GM21390 (cell line): ENCODE data around the gene HAUS2.

Experiments
- ATAC-seq: cut with Tn5 transposase; IDR thresholded peaks from one replicate; pipeline ENCODE4 v1.9.1; 2021; ENCODE audit not compliant: unreplicated experiment

HAUS2 gene

DNA sequence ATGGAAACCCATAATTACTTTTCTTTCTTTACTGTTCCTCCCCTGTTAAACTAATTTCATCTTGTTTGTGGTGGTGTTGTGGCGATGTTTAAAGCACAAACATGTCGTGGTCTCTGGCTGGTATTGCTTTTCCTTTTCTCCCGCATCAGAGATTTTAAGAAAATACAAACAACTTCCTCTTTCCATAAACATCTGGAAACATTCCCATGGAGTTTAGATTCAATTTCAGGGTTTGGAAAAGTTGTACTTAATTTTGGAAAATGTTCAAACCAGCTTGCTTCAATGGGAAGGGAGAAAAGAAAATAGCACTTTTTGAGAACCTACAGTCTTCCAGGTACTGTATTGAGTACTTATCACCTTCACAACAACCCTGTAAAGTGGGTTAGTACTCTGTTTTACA lies 57.2 kb downstream of the HAUS2 start:
- ATAC-seq: no peak

DNA sequence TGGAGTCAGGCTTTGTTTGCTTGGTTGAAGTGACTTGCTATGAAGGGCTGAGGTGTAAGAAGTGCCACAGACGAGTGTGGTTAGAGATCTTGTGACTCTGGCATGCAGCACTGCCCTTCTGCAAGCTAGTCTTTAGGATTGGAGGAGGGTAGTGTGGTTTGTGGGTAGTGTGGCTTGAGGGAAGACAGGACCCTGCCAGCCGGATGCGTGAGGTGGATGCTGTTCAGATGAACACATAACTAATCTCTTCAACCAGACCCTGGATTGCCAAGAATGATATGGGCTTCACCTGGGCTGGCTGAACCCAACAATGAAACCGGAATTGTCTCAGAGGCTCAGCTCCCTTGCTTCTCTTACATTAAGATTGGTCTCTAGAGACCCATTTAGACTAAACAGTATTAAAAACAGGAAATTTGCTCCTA lies 59.5 kb downstream of the HAUS2 start:
- ATAC-seq: no peak

DNA sequence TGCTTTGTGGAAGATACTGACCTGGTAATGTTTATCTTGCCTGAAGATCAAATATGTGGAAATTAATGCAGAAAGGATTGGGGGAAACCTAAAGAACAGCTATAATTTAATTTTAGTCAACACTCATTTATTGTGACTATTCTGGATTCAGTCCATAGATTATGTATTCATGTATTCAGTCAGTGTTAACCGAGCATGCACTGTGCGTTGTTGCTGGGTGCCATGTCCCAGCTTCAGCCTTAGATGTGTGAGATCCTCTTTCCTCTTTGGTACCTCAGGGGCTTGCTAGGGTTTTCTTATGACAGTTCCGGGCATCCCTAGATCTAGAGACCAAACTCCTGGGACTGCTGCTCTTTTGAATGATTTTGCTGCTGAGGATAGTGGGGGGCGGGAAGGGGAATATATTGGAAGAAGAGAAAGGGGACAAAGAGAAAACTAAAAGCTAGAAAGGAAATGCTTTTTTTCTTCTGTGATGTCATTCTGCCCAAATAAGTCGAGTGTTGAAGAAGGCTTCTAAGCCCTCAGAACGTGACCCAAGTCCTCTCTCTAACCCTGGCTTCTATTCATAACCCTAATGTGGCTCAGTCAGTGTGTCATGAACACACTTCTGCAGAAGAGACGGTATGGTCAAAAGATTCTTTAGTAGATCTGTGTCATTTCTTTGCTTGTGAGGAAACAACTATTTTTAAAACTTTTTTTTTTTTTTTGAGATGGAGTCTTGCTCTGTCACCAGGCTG lies 60.3 kb downstream of the HAUS2 start:
- ATAC-seq: no peak

DNA sequence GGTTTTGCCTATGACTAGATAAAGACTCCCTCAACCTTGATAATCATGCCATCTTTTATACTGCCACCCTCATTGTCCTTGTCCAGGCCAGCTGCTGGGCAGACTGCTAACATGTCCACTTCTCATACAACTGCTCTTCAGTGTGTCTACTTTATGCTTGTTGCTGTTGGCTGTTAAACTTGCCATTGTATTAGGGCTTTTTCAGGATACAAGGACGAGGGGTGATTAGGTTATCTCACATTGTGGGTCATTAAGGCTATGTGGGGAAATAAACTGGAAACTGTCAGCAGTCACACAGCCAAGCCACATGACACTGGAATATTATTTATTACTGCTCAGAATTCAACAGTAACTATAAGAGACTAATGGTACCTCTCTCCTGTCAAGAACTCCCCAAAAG lies 62.9 kb downstream of the HAUS2 start:
- no peak for ATAC-seq

- no peak for ATAC-seq
These were observed 63.8 kb downstream of the HAUS2 start for GRCh38 chr15:42612367-42612912.

DNA sequence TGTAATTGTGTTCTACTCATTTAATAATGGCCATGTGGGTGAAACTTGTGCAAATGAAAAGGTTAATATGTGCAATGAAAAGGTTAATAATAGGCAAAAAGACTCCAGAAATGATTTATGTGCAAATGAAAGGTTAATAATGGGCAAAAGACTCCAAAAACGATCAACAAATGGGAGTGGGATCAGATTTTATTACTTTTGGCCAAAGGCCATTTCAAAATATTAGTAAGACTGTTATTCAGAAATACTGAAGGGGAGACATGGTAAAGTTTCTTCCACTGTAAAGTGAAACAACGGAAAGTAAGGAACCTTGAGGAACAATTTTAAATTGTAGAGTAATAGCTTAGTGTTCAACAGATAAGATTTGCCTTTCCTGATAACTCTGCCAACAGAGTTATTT lies 67.5 kb downstream of the HAUS2 start:
- no peak for ATAC-seq
